Measurements from ENCODE around the gene BID. TPM values are rescaled to one million over a fixed set of nuclear protein-coding genes. Genes with fewer than 3 reads are reported as not detected.

BID gene
- total RNA-seq, 1 donor from 2014 or later: 22.1 TPM

DNA sequence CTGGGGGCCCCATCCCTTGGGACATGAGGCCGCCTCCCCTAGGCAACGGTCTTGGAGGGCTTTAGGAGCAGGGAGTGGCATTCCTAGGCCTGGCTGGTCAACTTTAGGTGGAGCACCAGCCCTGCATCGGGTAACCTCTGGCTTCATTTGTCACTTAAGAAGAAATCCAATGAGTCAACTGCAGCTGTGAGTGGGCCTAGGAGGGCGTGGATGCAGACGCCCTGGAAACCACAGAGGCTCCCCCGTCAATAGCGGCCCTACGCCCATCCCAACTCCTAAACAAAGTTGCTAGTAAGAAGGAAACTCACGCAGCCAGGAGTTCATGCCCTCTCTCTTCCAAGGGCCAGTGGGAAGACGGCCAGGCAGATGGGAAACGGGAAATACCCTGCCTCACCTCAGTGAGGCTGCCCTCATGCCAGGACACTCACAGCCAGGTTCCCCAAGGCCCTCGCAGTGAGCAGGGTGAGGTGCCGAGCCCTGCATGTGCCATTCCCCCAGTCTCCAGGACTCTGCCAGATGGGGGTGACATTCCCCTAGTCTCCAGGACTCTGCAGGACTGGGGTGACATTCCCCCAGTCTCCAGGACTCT, 20.8 kb downstream of the BID start:
- FAIRE-seq (no peak), DNase-seq (ENCODE audit: low read depth) (no peak)
- Histone ChIP-seq H3K4me3 (ENCODE audit: low read depth, low read length) (no peak overlapping the region), H3K36me3 (ENCODE audit: control insufficient read depth, insufficient read depth, low read length) (no peaks in the 10 kb centered on the region), H3K27me3 (ENCODE audit: control insufficient read depth, insufficient read depth, low read length) (no peaks in the 10 kb centered on the region)
- TF ChIP-seq, protein P1, sequence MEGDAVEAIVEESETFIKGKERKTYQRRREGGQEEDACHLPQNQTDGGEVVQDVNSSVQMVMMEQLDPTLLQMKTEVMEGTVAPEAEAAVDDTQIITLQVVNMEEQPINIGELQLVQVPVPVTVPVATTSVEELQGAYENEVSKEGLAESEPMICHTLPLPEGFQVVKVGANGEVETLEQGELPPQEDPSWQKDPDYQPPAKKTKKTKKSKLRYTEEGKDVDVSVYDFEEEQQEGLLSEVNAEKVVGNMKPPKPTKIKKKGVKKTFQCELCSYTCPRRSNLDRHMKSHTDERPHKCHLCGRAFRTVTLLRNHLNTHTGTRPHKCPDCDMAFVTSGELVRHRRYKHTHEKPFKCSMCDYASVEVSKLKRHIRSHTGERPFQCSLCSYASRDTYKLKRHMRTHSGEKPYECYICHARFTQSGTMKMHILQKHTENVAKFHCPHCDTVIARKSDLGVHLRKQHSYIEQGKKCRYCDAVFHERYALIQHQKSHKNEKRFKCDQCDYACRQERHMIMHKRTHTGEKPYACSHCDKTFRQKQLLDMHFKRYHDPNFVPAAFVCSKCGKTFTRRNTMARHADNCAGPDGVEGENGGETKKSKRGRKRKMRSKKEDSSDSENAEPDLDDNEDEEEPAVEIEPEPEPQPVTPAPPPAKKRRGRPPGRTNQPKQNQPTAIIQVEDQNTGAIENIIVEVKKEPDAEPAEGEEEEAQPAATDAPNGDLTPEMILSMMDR (IDR thresholded peaks at IDR 0.05; ENCODE audit: insufficient read depth, low read length, severe bottlenecking): no peak

DNA sequence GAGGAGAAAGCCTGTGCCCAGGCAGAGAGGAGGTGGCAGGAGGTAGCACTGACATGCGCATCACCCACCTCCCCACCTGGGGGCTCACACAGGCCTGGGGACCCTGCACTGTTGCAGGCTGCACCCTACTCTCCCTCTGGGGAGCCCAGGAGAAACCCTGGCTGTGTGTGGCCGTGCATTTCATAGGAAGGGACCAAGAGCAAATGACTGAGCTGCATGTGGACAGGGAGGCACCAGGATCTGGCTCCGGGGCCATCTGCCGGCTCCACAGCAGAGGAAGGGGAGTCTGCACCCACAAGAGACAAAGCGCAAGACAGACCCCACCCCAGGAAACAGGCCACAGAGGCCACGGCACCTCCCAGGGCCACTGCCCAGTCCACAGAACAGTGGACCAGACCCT, 22.7 kb downstream of the BID start:
- Histone ChIP-seq H3K36me3 (ENCODE audit: control insufficient read depth, insufficient read depth, low read length) (no peaks in the 10 kb centered on the region), H3K27me3 (ENCODE audit: control insufficient read depth, insufficient read depth, low read length) (no peaks in the 10 kb centered on the region), H3K4me3 (ENCODE audit: low read depth, low read length) (no peak overlapping the region)
- DNase-seq (ENCODE audit: low read depth) (no peak), FAIRE-seq (no peak)
- TF ChIP-seq, protein P1 (IDR thresholded peaks at IDR 0.05; ENCODE audit: insufficient read depth, low read length, severe bottlenecking): no peak

DNA sequence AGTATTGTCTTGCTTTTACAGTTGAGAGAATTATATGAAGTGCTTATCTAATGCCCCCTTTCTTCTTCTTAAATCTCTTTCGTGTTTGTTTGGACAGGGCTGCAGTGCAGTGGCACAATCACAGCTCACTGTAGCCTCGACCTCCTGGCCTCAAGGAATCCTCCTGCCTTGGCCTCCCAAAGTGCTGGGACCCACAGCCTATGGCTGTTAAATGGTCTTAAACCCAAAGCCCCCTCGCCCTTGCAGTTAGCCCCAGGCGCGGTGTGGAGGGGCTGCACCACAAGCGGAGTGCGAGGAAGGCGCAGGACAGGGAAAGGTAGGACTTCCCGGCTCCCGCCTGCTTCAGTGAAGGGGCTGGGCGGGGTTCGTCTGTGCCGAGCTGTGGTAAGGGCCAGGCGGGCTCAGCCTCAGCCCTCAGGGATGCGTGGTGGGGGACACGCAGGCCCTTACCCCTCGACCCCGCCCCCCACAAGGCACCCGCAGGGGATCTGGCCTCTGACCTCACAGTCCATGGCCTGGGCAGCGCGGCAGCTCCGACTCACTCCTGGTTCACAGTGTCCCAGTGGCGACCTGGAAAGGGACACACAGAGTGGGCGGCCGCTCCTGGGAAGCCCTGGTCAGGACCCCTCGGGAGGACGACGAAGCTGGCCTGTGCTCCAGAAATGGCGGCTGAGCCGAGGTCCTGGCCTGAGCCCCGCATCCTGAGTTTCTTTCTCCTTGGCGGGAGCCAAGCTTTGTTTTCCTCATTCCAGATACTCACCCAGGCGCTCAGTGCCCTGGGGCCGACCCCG, 24.5 kb downstream of the BID start:
- no peak for FAIRE-seq
- DNase-seq (ENCODE audit: low read depth): no peak
- Histone ChIP-seq H3K27me3 (ENCODE audit: control insufficient read depth, insufficient read depth, low read length) (no peaks in the 10 kb centered on the region), H3K36me3 (ENCODE audit: control insufficient read depth, insufficient read depth, low read length) (no peaks in the 10 kb centered on the region), H3K4me3 (ENCODE audit: low read depth, low read length) (no peak overlapping the region)
- TF ChIP-seq, protein P1 (IDR thresholded peaks at IDR 0.05; ENCODE audit: insufficient read depth, low read length, severe bottlenecking): no peak

DNA sequence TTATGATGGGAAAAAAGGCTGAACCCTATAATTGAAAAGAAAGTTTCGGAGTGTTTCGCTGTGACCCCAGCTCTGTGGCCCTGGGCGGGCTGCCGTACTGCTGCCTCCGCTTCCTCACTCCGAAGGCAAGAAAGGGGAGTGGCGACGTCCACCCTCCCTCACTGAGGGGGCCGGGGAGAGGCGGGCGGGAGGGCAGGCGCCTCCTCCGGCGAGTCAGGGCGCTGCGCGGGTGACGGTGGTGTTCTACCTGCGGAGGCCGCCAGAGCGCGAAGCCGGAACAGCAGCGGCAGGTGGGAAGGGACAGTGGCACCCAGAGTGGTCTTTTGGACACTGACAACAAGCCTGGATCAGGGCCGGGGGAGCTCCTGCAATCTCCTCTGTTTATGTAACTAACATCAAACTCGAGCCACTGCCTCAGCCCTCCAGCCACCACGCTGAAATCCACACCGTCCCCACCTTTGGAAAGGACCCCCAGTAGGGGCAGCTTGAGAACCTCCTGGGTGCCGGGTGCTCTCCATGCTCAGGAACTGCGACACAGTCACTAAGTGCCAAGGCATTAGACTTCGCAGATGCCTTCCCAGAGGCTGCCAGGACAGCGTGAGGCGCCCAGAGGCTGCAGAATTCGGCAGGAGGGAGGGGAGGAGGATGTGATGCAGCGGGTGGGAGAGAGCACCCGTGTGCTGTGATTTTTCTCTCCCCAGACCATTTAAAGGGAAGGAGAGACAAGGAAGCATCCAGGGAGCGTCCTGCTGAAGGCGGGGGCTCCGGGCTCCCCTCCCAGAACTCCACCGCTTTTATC, 25.5 kb downstream of the BID start:
- H3K36me3 ChIP-seq (ENCODE audit: control insufficient read depth, insufficient read depth, low read length): no peaks in the 10 kb centered on the region
- H3K27me3 ChIP-seq (ENCODE audit: control insufficient read depth, insufficient read depth, low read length): no peaks in the 10 kb centered on the region
- DNase-seq (ENCODE audit: low read depth) (no peak), FAIRE-seq (no peak)
- TF ChIP-seq, protein P1 (IDR thresholded peaks at IDR 0.05; ENCODE audit: insufficient read depth, low read length, severe bottlenecking): no peak
- H3K4me3 ChIP-seq (ENCODE audit: low read depth, low read length): no peak overlapping the region

DNA sequence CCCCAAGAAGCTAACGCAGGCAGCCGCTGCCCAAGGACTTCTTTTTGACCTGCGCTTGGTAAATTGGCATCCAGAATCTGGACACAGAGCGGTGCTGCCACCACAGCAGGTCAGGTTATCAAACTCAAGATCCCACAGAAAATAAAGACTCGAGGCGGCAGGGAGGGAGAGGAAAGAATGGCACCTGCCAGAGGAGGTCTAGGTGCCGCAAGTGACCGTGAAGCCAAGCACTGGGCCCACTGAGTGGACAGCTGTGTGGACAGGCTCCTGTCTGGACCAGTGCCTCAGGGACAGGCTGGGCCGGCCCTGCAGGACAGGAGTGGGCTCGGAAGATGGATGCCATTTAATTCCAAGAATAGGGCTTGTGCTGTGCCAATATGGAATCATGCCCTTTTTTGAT, 27.4 kb downstream of the BID start:
- Histone ChIP-seq H3K27me3 (ENCODE audit: control insufficient read depth, insufficient read depth, low read length) (no peaks in the 10 kb centered on the region), H3K36me3 (ENCODE audit: control insufficient read depth, insufficient read depth, low read length) (no peaks in the 10 kb centered on the region), H3K4me3 (ENCODE audit: low read depth, low read length) (no peak overlapping the region)
- no peak for DNase-seq (ENCODE audit: low read depth)
- TF ChIP-seq, protein P1 (IDR thresholded peaks at IDR 0.05; ENCODE audit: insufficient read depth, low read length, severe bottlenecking): no peak
- no peak for FAIRE-seq
